Measurements from ENCODE around the gene KSR2.

DNA sequence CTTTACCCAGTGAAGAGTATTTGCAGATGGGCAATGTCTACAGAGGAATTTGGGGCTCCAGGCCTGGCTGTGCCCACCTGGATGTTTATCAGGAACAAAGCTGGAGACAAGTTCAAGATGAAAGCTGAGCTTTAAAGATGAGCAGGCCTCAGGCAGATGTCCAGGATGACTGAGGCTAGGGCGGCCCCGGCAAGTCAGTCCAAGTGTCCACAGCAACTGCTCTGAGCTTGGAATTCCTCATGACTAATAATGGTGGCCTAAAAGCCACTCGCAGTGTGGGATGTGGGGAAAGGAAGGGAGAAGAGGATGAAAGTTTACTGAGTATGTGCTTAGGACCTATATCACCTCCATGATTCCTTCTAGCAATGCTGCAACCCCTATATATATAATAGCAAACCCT is 479.1 kb downstream of the KSR2 start:
- TF ChIP-seq, protein P1, sequence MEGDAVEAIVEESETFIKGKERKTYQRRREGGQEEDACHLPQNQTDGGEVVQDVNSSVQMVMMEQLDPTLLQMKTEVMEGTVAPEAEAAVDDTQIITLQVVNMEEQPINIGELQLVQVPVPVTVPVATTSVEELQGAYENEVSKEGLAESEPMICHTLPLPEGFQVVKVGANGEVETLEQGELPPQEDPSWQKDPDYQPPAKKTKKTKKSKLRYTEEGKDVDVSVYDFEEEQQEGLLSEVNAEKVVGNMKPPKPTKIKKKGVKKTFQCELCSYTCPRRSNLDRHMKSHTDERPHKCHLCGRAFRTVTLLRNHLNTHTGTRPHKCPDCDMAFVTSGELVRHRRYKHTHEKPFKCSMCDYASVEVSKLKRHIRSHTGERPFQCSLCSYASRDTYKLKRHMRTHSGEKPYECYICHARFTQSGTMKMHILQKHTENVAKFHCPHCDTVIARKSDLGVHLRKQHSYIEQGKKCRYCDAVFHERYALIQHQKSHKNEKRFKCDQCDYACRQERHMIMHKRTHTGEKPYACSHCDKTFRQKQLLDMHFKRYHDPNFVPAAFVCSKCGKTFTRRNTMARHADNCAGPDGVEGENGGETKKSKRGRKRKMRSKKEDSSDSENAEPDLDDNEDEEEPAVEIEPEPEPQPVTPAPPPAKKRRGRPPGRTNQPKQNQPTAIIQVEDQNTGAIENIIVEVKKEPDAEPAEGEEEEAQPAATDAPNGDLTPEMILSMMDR (IDR thresholded peaks at IDR 0.05) = no peak
- no peak for TF ChIP-seq POLR2AphosphoS5 (IDR thresholded peaks at IDR 0.05)
- no peak for TF ChIP-seq EP300 (IDR thresholded peaks at IDR 0.05; ENCODE audit: low read depth)
